Common myeloid progenitor, CD34-positive (primary cell): ENCODE measurements around the gene KCNMA1.

Source experiments
- CTCF ChIA-PET: fragments of 350-600 bp; sonication (Branson Sonifier 250); formaldehyde crosslinking; loops from one replicate; lab custom pipeline; 2021; ENCODE audit warnings: antibody characterized with exemption; lab: Charles Lee
- POLR2A ChIA-PET: fragments of 350-600 bp; sonication (Branson Sonifier 250); formaldehyde crosslinking; loops from one replicate; lab custom pipeline; 2021; ENCODE audit warnings: antibody characterized with exemption; lab: Charles Lee
- DNase-seq, 3 donors: peaks; one replicate each; pipeline versions ENCODE4 v3.0.0 to v3.0.0-alpha.2; 2013
- H3K27ac ChIP-seq, 2 experiments: 1 replicate in 1 of 2; 2 replicates in 1 of 2; pipeline ENCODE4 v1.7.0; 2013; ENCODE audit warnings: inconsistent platforms in 2 of 2, low read length in 2 of 2, mild to moderate bottlenecking in 2 of 2, low read depth in 1 of 2, moderate library complexity in 1 of 2; ENCODE audit not compliant: severe bottlenecking in 2 of 2, insufficient read depth in 1 of 2, poor library complexity in 1 of 2
- H3K27me3 ChIP-seq, 5 experiments: replicated peaks in 2 of 5; 1 replicate in 3 of 5; 2 replicates in 2 of 5; pipeline versions ENCODE4 v1.6.1 to v1.7.0; 2013; ENCODE audit warnings: low read length in 4 of 5, mild to moderate bottlenecking in 2 of 5, moderate library complexity in 2 of 5, inconsistent platforms in 1 of 5; ENCODE audit not compliant: insufficient read depth in 5 of 5, control insufficient read depth in 4 of 5
- H3K36me3 ChIP-seq, 4 experiments: 1 replicate in 2 of 4; 2 replicates in 2 of 4; pipeline versions ENCODE4 v1.6.1 to v1.7.0; 2013; ENCODE audit warnings: low read length in 3 of 4, control low read depth in 1 of 4, mild to moderate bottlenecking in 1 of 4; ENCODE audit not compliant: control insufficient read depth in 4 of 4, insufficient read depth in 4 of 4
- H3K4me1 ChIP-seq, 4 experiments: 1 replicate in 3 of 4; 2 replicates in 1 of 4; pipeline versions ENCODE4 v1.6.1 to v1.7.1; 2013; ENCODE audit warnings: low read length in 3 of 4, mild to moderate bottlenecking in 3 of 4, control low read depth in 1 of 4, inconsistent platforms in 1 of 4, moderate library complexity in 1 of 4; ENCODE audit not compliant: control insufficient read depth in 4 of 4, insufficient read depth in 4 of 4; ENCODE audit errors: control extremely low read depth in 1 of 4
- H3K4me3 ChIP-seq, 7 experiments: 1 replicate in 4 of 7; 2 replicates in 3 of 7; pipeline versions ENCODE4 v1.5.1 to v1.7.0; 2013; ENCODE audit warnings: mild to moderate bottlenecking in 7 of 7, low read length in 6 of 7, moderate library complexity in 6 of 7, inconsistent platforms in 2 of 7, low read depth in 2 of 7, control low read depth in 1 of 7; ENCODE audit not compliant: insufficient read depth in 4 of 7, control insufficient read depth in 1 of 7; ENCODE audit errors: extremely low read depth in 1 of 7
- H3K9me3 ChIP-seq, 5 experiments: 1 replicate in 4 of 5; 2 replicates in 1 of 5; pipeline versions ENCODE4 v1.6.1 to v1.7.1; 2013; ENCODE audit warnings: low read length in 4 of 5, mild to moderate bottlenecking in 2 of 5, inconsistent platforms in 1 of 5, low read depth in 1 of 5, moderate library complexity in 1 of 5; ENCODE audit not compliant: control insufficient read depth in 4 of 5, insufficient read depth in 2 of 5; ENCODE audit errors: control extremely low read depth in 1 of 5
- WGBS: methylation state at CpG from one replicate; pipeline ENCODE4 v1.1.5; 2013; ENCODE audit not compliant: insufficient coverage; 5-methylcytosine and 5-hydroxymethylcytosine counted together

Gene KCNMA1

GRCh38 chr10:76939933-76940468, 697.6 kb downstream of the KCNMA1 start:
- Histone ChIP-seq H3K4me3 (no peak overlapping the region), H3K27me3 (peaks cover 0 to 5% (median 0%) of the 10 kb centered on the region in 5 experiments), H3K27ac (no peak overlapping the region), H3K9me3 (no peaks in the 10 kb centered on the region), H3K4me1 (no peaks in the 10 kb centered on the region), H3K36me3 (no peaks in the 10 kb centered on the region)
- ChIA-PET POLR2A (interaction anchor here (0.7 kb wide), 1 partner anchor 146 kb away, joined by 3 read pairs; no protein-coding TSS in a partner anchor), CTCF (interaction anchor here (0.6 kb wide), 1 partner anchor 167 kb away, joined by 3 read pairs; no protein-coding TSS in a partner anchor)
- no peak for DNase-seq
- 100% methylated on average over 1 of the region's 2 CpGs for WGBS

GRCh38 chr10:76937181-76937600, 700.4 kb downstream of the KCNMA1 start:
- H3K4me1 ChIP-seq: no peaks in the 10 kb centered on the region
- no peak overlapping the region for H3K4me3 ChIP-seq
- no peak for DNase-seq
- no peak overlapping the region for H3K27ac ChIP-seq
- ChIA-PET CTCF (no interaction called here), POLR2A (no interaction called here)
- no peaks in the 10 kb centered on the region for H3K9me3 ChIP-seq
- H3K27me3 ChIP-seq: peaks cover 0 to 5% (median 0%) of the 10 kb centered on the region in 5 experiments
- no peaks in the 10 kb centered on the region for H3K36me3 ChIP-seq
- WGBS: 100% methylated on average over 2 of the region's 2 CpGs

- Histone ChIP-seq H3K4me1 (no peaks in the 10 kb centered on the region), H3K27ac (no peak overlapping the region), H3K36me3 (no peaks in the 10 kb centered on the region), H3K4me3 (no peak overlapping the region), H3K27me3 (peaks cover 0 to 5% (median 0%) of the 10 kb centered on the region in 5 experiments), H3K9me3 (no peaks in the 10 kb centered on the region)
- ChIA-PET CTCF (no interaction called here), POLR2A (no interaction called here)
- 100% methylated on average over 1 of the region's 4 CpGs for WGBS
- no peak for DNase-seq
Measured at GRCh38 chr10:76935941-76936613, 701.5 kb downstream of the KCNMA1 start.

- peaks cover 0 to 4% (median 0%) of the 10 kb centered on the region in 5 experiments for H3K9me3 ChIP-seq
- no peak overlapping the region for H3K27ac ChIP-seq
- DNase-seq: no peak
- WGBS: 98% methylated on average over 6 of the region's 7 CpGs
- ChIA-PET POLR2A (no interaction called here), CTCF (no interaction called here)
- no peaks in the 10 kb centered on the region for H3K4me1 ChIP-seq
- H3K4me3 ChIP-seq: no peak overlapping the region
- H3K36me3 ChIP-seq: no peaks in the 10 kb centered on the region
- no peaks in the 10 kb centered on the region for H3K27me3 ChIP-seq
Measured at GRCh38 chr10:76928565-76928964, 709.0 kb downstream of the KCNMA1 start.

GRCh38 chr10:76925636-76926405, 711.8 kb downstream of the KCNMA1 start:
- Histone ChIP-seq H3K4me3 (no peak overlapping the region), H3K4me1 (no peaks in the 10 kb centered on the region), H3K27me3 (no peaks in the 10 kb centered on the region), H3K27ac (no peak overlapping the region), H3K36me3 (no peaks in the 10 kb centered on the region), H3K9me3 (peaks cover 0 to 4% (median 0%) of the 10 kb centered on the region in 5 experiments)
- POLR2A ChIA-PET: interaction anchor here (0.5 kb wide), 1 partner anchor 565 kb away, joined by 3 read pairs; no protein-coding TSS in a partner anchor
- CTCF ChIA-PET: no interaction called here
- 100% methylated on average over 2 of the region's 6 CpGs for WGBS
- no peak for DNase-seq

GRCh38 chr10:76922666-76923065, 714.9 kb downstream of the KCNMA1 start:
- CTCF ChIA-PET: no interaction called here
- Histone ChIP-seq H3K27ac (no peak overlapping the region), H3K36me3 (no peaks in the 10 kb centered on the region), H3K4me3 (no peak overlapping the region), H3K4me1 (no peaks in the 10 kb centered on the region), H3K27me3 (no peaks in the 10 kb centered on the region), H3K9me3 (no peaks in the 10 kb centered on the region)
- no peak for DNase-seq
- POLR2A ChIA-PET: no interaction called here
- WGBS: 97% methylated on average over 3 of the region's 3 CpGs
